Measurements from ENCODE around the gene CCL21.
"Not testable (repeated sequence)": the region's sequence is repeated elsewhere in the genome, so short reads cannot be mapped to it uniquely, and the experiment has no call there.

The CCL21 gene, protein sequence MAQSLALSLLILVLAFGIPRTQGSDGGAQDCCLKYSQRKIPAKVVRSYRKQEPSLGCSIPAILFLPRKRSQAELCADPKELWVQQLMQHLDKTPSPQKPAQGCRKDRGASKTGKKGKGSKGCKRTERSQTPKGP

DNA sequence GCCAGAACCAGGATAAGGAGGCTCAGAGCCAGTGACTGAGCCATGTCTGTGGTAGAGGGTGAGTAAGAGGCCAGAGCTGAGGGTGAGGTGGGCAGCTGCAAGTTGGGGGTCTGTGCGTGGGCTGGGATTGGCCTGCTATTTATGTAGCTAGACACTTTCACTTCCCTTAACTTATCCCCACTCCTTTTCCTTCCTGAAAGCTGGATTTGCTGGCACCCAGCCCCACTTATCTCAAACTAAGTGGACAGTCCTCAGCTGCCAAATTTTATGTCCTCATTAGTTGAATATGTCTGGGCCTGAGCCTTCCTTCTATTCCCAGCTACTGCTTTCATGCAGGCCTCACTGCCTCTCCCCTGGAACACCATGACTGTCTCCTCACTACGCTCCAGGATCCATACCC lies at the start of gene CCL21:
Gene CCL21 (minus strand): TSS at position 114 of the 400 bp plus-strand sequence. CDS start 70 bp downstream, at position 44.
- Histone ChIP-seq H3K27me3 (ENCODE audit: insufficient read depth, low read length) (no peaks in the 10 kb centered on the region), H3K27ac (ENCODE audit: low read length) (no peak within 1 kb of the TSS)

DNA sequence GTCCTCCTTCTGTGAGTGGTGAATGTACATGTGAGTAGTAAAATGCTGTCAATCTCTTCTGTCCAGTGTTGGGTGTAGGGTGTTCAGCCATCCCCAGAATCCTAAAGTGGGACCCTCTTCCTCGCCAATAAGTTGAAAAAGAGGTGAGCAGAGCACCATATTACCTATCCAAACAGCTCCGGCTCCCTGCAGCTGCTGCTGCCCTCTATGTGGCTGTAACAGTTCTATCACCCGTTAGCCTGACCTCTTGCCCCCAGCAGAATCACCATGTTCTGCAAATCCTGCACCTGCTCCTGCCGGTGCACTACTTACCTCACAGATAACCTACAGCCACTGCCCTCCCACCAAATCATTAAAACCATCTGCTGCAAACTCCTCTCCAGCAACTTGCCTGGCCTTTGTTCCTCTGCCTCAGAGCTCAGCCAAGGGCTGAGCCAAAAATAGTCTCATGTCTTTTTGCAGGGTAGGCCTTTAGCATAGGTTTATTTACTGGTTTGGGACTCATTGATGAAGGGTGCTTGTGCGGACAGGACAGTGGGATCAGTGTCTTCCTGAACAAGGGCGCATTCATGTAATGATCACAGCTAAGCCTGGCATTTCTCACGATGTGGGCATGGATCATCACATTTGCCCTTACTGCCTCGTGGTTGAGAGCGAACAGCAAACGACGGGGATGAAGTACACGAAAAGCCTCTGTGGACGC lies 49.6 kb upstream of the CCL21 start:
- no peaks in the 10 kb centered on the region for H3K4me1 ChIP-seq (ENCODE audit: insufficient read depth, low read length)
- no peaks in the 10 kb centered on the region for H3K36me3 ChIP-seq (ENCODE audit: insufficient read depth, low read depth, low read length)
- peaks cover 12% of the 10 kb centered on the region; the same call in 1 of the 2 replicates for H3K27me3 ChIP-seq (ENCODE audit: insufficient read depth, low read length)
- no peak overlapping the region for H3K27ac ChIP-seq (ENCODE audit: low read length)
- no peak overlapping the region for H3K4me3 ChIP-seq (ENCODE audit: low read length)
- no peaks in the 10 kb centered on the region for H3K9me3 ChIP-seq (ENCODE audit: insufficient read depth, low read depth, low read length)
- no peak overlapping the region for H3K9ac ChIP-seq (ENCODE audit: low read depth, low read length)

More for the DNA sequence above, at the start of gene CCL21:
- Histone ChIP-seq H3K9me3 (ENCODE audit: insufficient read depth, low read depth, low read length) (no peaks in the 10 kb centered on the region), H3K36me3 (ENCODE audit: insufficient read depth, low read depth, low read length) (no peaks in the 10 kb centered on the region), H3K4me3 (ENCODE audit: low read length) (no peak within 1 kb of the TSS), H3K9ac (ENCODE audit: low read depth, low read length) (no peak within 1 kb of the TSS), H3K4me1 (ENCODE audit: insufficient read depth, low read length) (no peaks in the 10 kb centered on the region)

DNA sequence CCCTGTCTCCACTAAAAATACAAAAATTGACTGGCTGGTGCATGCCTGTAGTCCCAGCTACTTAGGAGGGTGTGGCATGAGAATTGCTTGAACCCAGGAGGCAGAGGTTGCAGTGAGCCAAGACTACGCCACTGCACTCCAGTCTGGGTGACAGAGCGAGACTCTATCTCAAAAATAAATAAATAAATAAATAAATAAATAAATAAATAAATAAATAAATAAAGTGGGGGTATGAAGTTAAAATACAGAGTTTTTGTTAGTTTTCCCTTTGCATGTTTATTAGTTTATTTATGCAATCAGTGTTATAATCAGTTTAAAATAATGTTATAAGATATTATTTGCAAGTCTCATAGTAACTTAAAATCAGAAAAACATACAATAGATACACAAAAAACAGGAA lies 40.4 kb upstream of the CCL21 start:
- H3K9ac ChIP-seq (ENCODE audit: low read depth, low read length); H3K4me1 ChIP-seq (ENCODE audit: insufficient read depth, low read length); H3K36me3 ChIP-seq (ENCODE audit: insufficient read depth, low read depth, low read length); H3K9me3 ChIP-seq (ENCODE audit: insufficient read depth, low read depth, low read length); H3K27ac ChIP-seq (ENCODE audit: low read length); H3K4me3 ChIP-seq (ENCODE audit: low read length): not testable (repeated sequence)
- H3K27me3 ChIP-seq (ENCODE audit: insufficient read depth, low read length), result peaks cover 24% of the 10 kb centered on the region; the same call in 1 of the 2 replicates

- Histone ChIP-seq H3K27ac (ENCODE audit: low read length) (no peak overlapping the region), H3K4me3 (ENCODE audit: low read length) (no peak overlapping the region), H3K9ac (ENCODE audit: low read depth, low read length) (no peak overlapping the region), H3K4me1 (ENCODE audit: insufficient read depth, low read length) (no peaks in the 10 kb centered on the region), H3K27me3 (ENCODE audit: insufficient read depth, low read length) (no peaks in the 10 kb centered on the region), H3K36me3 (ENCODE audit: insufficient read depth, low read depth, low read length) (no peaks in the 10 kb centered on the region), H3K9me3 (ENCODE audit: insufficient read depth, low read depth, low read length) (no peaks in the 10 kb centered on the region; the same call in 1 of the 2 replicates)
Observed at GRCh38 chr9:34746526-34746925, 36.6 kb upstream of the CCL21 start.

GRCh38 chr9:34744295-34745221 lies 34.6 kb upstream of the CCL21 start:
- H3K27me3 ChIP-seq (ENCODE audit: insufficient read depth, low read length), result no peaks in the 10 kb centered on the region
- no peak overlapping the region for H3K4me3 ChIP-seq (ENCODE audit: low read length)
- no peak overlapping the region for H3K27ac ChIP-seq (ENCODE audit: low read length)
- no peaks in the 10 kb centered on the region; the same call in 1 of the 2 replicates for H3K9me3 ChIP-seq (ENCODE audit: insufficient read depth, low read depth, low read length)
- H3K9ac ChIP-seq (ENCODE audit: low read depth, low read length), result no peak overlapping the region
- no peaks in the 10 kb centered on the region for H3K4me1 ChIP-seq (ENCODE audit: insufficient read depth, low read length)
- H3K36me3 ChIP-seq (ENCODE audit: insufficient read depth, low read depth, low read length), result no peaks in the 10 kb centered on the region

DNA sequence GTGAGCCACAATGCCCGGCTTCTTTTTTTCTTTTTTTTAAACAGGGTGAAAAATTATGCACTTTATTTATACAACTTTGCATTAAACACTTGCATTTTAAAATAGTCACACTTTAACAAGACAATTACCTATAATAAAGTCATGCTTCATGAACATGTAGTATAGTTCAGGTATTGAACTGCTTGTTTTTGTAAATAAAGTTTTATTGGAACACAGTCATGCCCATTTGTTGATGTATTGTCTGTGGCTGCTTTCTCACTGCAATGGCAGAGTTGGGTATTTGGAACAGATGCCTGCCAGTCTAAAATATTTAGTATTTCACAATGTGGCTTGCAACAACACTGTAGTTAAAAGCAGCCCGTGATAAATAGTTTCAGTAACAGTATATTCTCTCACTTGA lies 32.8 kb upstream of the CCL21 start:
- H3K4me1 ChIP-seq (ENCODE audit: insufficient read depth, low read length), result no peaks in the 10 kb centered on the region
- no peak overlapping the region for H3K27ac ChIP-seq (ENCODE audit: low read length)
- H3K9ac ChIP-seq (ENCODE audit: low read depth, low read length), result no peak overlapping the region
- H3K9me3 ChIP-seq (ENCODE audit: insufficient read depth, low read depth, low read length), result no peaks in the 10 kb centered on the region; the same call in 1 of the 2 replicates
- H3K27me3 ChIP-seq (ENCODE audit: insufficient read depth, low read length), result no peaks in the 10 kb centered on the region
- H3K36me3 ChIP-seq (ENCODE audit: insufficient read depth, low read depth, low read length), result no peaks in the 10 kb centered on the region
- no peak overlapping the region for H3K4me3 ChIP-seq (ENCODE audit: low read length)

DNA sequence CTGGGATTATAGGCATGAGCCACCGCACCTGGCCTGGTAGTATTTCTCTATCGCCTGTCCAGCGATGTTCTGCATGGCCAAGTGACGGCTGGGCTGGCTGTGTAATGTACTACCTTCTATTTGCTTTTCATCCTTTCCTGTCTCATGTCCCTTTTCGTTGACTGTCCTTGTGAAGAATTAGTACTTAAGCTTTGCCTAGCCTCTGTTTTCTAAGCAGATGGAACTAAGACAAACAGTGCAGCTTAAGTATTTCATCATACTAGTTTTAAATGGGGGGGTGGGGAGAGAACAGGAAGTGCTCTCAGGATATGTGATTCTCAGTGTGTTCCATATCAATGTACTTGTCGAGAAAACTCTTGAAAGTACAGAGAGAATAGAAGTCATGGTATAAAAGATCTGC lies 31.7 kb upstream of the CCL21 start:
- Histone ChIP-seq H3K9ac (ENCODE audit: low read depth, low read length) (no peak overlapping the region), H3K27me3 (ENCODE audit: insufficient read depth, low read length) (no peaks in the 10 kb centered on the region), H3K36me3 (ENCODE audit: insufficient read depth, low read depth, low read length) (no peaks in the 10 kb centered on the region), H3K9me3 (ENCODE audit: insufficient read depth, low read depth, low read length) (no peaks in the 10 kb centered on the region), H3K4me3 (ENCODE audit: low read length) (no peak overlapping the region), H3K4me1 (ENCODE audit: insufficient read depth, low read length) (no peaks in the 10 kb centered on the region), H3K27ac (ENCODE audit: low read length) (no peak overlapping the region)

DNA sequence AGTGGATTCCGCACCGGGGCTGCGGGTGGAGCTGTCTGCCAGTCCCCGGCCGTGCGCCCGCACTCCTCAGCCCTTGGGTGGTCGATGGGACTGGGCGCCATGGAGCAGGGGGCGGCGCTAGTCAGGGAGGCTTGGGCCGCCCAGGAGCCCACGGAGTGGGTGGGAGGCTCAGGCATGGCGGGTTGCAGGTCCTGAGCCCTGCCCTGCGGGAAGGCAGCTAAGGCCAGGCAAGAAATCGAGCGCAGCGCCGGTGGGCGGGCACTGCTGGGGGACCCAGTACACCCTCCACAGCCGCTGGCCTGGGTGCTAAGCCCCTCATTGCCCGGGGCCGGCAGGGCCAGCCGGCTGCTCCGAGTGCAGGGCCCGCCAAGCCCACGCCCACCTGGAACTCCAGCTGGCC lies 30.2 kb upstream of the CCL21 start:
- H3K36me3 ChIP-seq (ENCODE audit: insufficient read depth, low read depth, low read length); H3K9ac ChIP-seq (ENCODE audit: low read depth, low read length): not testable (repeated sequence)

DNA sequence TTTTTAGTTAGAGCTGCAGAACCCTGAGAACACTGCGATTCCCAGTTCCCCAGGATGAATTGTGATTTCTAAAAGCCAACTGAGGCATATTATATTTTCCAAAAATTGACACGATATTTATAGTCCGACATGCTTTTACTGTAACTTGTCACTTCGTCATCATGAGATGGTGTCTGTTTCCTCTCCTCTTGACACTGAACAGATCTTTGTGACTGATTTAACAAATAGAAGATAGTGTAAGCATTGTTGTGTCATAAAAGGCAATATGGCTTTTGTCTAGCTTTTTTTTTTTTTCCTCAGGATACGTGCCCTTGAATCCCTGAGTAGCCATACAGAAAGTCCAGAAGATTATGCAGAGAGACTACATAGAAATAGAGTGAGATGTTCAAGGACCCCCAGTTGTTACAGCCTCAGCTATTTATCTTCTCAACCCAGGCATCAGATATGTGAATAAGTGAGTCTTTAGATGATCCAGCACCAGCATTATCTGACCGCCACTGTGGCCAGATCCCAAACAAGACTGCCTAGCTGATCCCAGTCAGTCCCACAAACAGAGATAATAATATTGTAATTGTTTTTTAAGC lies 27.8 kb upstream of the CCL21 start:
- Histone ChIP-seq H3K36me3 (ENCODE audit: insufficient read depth, low read depth, low read length) (no peaks in the 10 kb centered on the region), H3K9me3 (ENCODE audit: insufficient read depth, low read depth, low read length) (no peaks in the 10 kb centered on the region), H3K27ac (ENCODE audit: low read length) (no peak overlapping the region), H3K4me1 (ENCODE audit: insufficient read depth, low read length) (no peaks in the 10 kb centered on the region), H3K4me3 (ENCODE audit: low read length) (no peak overlapping the region), H3K9ac (ENCODE audit: low read depth, low read length) (no peak overlapping the region), H3K27me3 (ENCODE audit: insufficient read depth, low read length) (no peaks in the 10 kb centered on the region)

More for the DNA sequence above, 30.2 kb upstream of the CCL21 start:
- H3K4me3 ChIP-seq (ENCODE audit: low read length); H3K4me1 ChIP-seq (ENCODE audit: insufficient read depth, low read length); H3K27me3 ChIP-seq (ENCODE audit: insufficient read depth, low read length); H3K9me3 ChIP-seq (ENCODE audit: insufficient read depth, low read depth, low read length); H3K27ac ChIP-seq (ENCODE audit: low read length): not testable (repeated sequence)

- no peaks in the 10 kb centered on the region for H3K9me3 ChIP-seq (ENCODE audit: insufficient read depth, low read depth, low read length)
- H3K9ac ChIP-seq (ENCODE audit: low read depth, low read length), result no peak overlapping the region
- H3K4me1 ChIP-seq (ENCODE audit: insufficient read depth, low read length), result no peaks in the 10 kb centered on the region
- no peak overlapping the region for H3K4me3 ChIP-seq (ENCODE audit: low read length)
- no peak overlapping the region for H3K27ac ChIP-seq (ENCODE audit: low read length)
- H3K36me3 ChIP-seq (ENCODE audit: insufficient read depth, low read depth, low read length), result no peaks in the 10 kb centered on the region
- no peaks in the 10 kb centered on the region for H3K27me3 ChIP-seq (ENCODE audit: insufficient read depth, low read length)
Observed at GRCh38 chr9:34734720-34735119, 24.8 kb upstream of the CCL21 start.

DNA sequence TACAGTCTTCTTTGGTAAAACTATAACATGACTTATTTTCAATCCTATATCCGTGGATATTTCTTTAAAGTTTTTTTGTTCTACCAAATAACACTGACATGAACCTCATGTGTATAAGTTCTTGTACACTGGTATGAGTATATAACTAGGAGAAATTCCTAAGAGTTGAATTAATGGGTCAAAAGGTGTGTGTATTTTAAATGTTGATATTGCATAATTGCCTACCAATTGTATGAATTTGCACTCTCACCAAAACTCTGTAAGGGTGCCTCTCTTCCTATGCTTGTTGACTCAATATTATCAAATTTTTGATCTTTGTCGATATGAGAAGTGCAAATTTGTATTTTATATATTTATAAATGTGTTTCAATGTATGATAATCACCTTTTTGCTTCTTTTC lies 22.9 kb upstream of the CCL21 start:
- Histone ChIP-seq H3K36me3 (ENCODE audit: insufficient read depth, low read depth, low read length) (no peaks in the 10 kb centered on the region), H3K9ac (ENCODE audit: low read depth, low read length) (no peak overlapping the region), H3K27ac (ENCODE audit: low read length) (no peak overlapping the region), H3K9me3 (ENCODE audit: insufficient read depth, low read depth, low read length) (no peaks in the 10 kb centered on the region), H3K4me1 (ENCODE audit: insufficient read depth, low read length) (no peaks in the 10 kb centered on the region), H3K4me3 (ENCODE audit: low read length) (no peak overlapping the region), H3K27me3 (ENCODE audit: insufficient read depth, low read length) (no peaks in the 10 kb centered on the region)

All from iPS-20b (cell line).